Myometrial cell (primary cell): ENCODE measurements around the gene TTC23L. TPM values are rescaled to one million over a fixed set of nuclear protein-coding genes. Genes with fewer than 3 reads are reported as not detected.

Source experiments
- total RNA-seq: library from RNA; depleted of rRNA; stranded (reverse); fragments of >200 nt; gene quantifications from 2 replicates; pipeline ENCODE4 v1.2.3, GENCODE V29; 2015

TTC23L gene
- total RNA-seq = not detected in 2 replicates

GRCh38 chr5:34838785-34839714 lies at the start of gene TTC23L:
Gene TTC23L (plus strand): TSS chr5:34839164. CDS start chr5:34840672, 1,508 bp downstream.

DNA sequence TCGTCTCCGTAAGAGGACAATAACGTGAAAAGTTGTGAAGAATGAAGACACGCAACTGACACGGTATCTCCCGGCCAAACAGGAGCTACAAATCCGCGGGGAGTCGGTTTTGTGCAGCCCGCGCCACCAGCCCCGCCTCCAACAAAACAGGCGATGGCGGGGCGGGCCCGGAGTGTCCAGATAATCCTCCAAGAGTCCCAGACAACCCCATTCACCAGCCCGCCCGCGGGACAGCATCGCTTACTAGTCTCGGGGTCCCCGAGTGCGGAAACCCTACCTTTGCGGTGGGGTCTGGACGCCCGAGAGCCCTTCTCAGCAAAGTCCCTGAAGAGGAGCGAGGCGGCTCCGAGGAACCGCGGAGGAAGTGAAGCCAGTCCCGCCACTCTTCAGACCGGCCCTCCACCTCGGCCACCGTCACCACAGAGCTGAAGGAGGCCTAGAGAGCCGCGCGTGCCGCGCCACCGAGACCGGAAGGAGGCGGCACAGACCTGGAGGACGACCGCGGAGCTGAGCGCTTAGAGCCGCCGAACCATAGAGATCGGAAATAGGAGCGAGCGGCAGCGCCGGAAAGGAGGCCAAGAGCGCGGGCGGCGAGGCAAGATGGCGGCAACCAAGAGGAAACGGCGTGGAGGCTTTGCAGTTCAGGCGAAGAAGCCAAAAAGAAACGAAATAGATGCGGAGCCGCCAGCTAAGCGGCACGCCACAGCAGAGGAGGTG lies 76.3 kb downstream of the TTC23L start, which contains the start of the genes BRIX1 and RAD1:
TSS of gene BRIX1 (plus strand) at position 573 of the 717 bp plus-strand sequence. CDS start at position 601, 28 bp downstream.
TSS of gene RAD1 (minus strand) at position 366 of the 717 bp plus-strand sequence. CDS start 612 bp downstream, outside the sequence.

GRCh38 chr5:34929134-34929719 lies 90.3 kb downstream of the TTC23L start, which contains the start of gene DNAJC21:
Gene DNAJC21 (plus strand): TSS chr5:34929559. CDS start chr5:34929820, 261 bp downstream.

Other genes starting within 250 kb of the TTC23L start
- gene RAI14, start 182.8 kb upstream of the TTC23L start, total RNA-seq = 84.8 and 123 TPM in 2 replicates
- 44.0 and 45.6 TPM in 2 replicates for gene RAD1, start 76.3 kb downstream of the TTC23L start, total RNA-seq
- gene BRIX1, start 76.5 kb downstream of the TTC23L start, total RNA-seq = 43.2 and 49.8 TPM in 2 replicates
- 19.5 and 21.0 TPM in 2 replicates for gene DNAJC21, start 90.4 kb downstream of the TTC23L start, total RNA-seq
- not detected in 2 replicates for gene AGXT2, start 208.8 kb downstream of the TTC23L start, total RNA-seq